ENCODE data around the gene ZC3H8.

Gene ZC3H8

DNA sequence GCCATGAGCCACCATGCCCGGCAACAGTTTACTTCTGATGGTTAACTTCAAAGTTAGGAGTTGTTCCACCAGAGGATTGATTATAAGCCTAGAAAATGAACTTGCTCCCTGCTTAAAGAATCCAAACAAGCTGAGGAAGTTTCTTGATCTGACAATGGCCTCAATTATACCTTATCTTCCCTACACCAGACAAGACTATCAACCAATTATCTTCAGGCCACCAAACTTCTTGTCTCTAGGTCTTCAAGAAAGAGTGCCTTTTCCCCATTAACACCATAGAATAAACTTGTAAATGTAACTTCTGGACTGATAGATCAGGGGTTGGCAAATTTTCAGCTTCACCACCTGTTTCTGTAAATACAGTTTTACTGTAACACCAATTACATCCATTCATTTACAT lies 15.0 kb downstream of the ZC3H8 start:
- no peak overlapping the region for H3K27ac ChIP-seq (ENCODE audit: low read length)
- peaks cover 12% of the 10 kb centered on the region for H3K79me2 ChIP-seq (ENCODE audit: low read length)
- H3K27me3 ChIP-seq (ENCODE audit: low read depth, low read length), result no peaks in the 10 kb centered on the region
- peaks cover 33% of the 10 kb centered on the region for H3K36me3 ChIP-seq (replicated peaks; ENCODE audit: low read depth, low read length)
- H3K9me3 ChIP-seq (ENCODE audit: insufficient read depth, low read length), result no peaks in the 10 kb centered on the region
- no peak for TF ChIP-seq EZH2phosphoT487 (IDR thresholded peaks at IDR 0.05; ENCODE audit: low read depth)
- TF ChIP-seq, protein P1, sequence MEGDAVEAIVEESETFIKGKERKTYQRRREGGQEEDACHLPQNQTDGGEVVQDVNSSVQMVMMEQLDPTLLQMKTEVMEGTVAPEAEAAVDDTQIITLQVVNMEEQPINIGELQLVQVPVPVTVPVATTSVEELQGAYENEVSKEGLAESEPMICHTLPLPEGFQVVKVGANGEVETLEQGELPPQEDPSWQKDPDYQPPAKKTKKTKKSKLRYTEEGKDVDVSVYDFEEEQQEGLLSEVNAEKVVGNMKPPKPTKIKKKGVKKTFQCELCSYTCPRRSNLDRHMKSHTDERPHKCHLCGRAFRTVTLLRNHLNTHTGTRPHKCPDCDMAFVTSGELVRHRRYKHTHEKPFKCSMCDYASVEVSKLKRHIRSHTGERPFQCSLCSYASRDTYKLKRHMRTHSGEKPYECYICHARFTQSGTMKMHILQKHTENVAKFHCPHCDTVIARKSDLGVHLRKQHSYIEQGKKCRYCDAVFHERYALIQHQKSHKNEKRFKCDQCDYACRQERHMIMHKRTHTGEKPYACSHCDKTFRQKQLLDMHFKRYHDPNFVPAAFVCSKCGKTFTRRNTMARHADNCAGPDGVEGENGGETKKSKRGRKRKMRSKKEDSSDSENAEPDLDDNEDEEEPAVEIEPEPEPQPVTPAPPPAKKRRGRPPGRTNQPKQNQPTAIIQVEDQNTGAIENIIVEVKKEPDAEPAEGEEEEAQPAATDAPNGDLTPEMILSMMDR (IDR thresholded peaks at IDR 0.05; ENCODE audit: low read depth, low read length), result no peak
- H4K20me1 ChIP-seq (ENCODE audit: insufficient read depth, low read length), result no peaks in the 10 kb centered on the region; the same call in 1 of the 2 replicates
- H3K4me3 ChIP-seq (ENCODE audit: low read length), result no peak overlapping the region
- no peaks in the 10 kb centered on the region; the same call in 1 of the 2 replicates for H3K4me1 ChIP-seq (ENCODE audit: low read length)
- H2AFZ ChIP-seq (ENCODE audit: low read depth, low read length), result no peak overlapping the region
- no peak overlapping the region for H3K4me2 ChIP-seq (ENCODE audit: low read length)
- H3K9ac ChIP-seq (ENCODE audit: low read length), result no peak overlapping the region

DNA sequence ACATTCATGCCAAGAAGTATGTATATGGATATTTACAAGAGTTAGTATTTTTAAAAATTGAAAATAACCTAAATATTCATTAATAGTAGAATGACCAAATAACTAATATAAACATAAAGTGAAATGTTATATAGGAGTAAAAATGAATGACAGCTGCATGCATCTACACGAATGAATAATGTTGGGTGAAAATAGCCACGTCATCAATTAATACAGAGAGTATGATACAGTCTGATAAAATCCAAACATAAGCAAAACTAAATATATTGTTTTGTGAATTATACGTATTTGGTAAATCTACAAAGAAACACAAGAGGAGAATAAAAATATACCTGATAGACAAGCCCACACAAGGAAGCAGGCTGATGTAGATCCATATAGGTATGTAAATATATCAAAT lies 24.5 kb downstream of the ZC3H8 start:
- Histone ChIP-seq H3K79me2 (ENCODE audit: low read length) (no peaks in the 10 kb centered on the region), H3K4me1 (ENCODE audit: low read length) (no peaks in the 10 kb centered on the region), H3K4me2 (ENCODE audit: low read length) (no peak overlapping the region), H3K9ac (ENCODE audit: low read length) (no peak overlapping the region), H3K27me3 (ENCODE audit: low read depth, low read length) (no peaks in the 10 kb centered on the region), H3K27ac (ENCODE audit: low read length) (no peak overlapping the region), H3K4me3 (ENCODE audit: low read length) (no peak overlapping the region), H2AFZ (ENCODE audit: low read depth, low read length) (no peak overlapping the region), H4K20me1 (ENCODE audit: insufficient read depth, low read length) (no peaks in the 10 kb centered on the region), H3K36me3 (replicated peaks; ENCODE audit: low read depth, low read length) (peaks cover 28% of the 10 kb centered on the region), H3K9me3 (ENCODE audit: insufficient read depth, low read length) (no peaks in the 10 kb centered on the region)
- TF ChIP-seq, protein P1 (IDR thresholded peaks at IDR 0.05; ENCODE audit: low read depth, low read length), result no peak
- TF ChIP-seq EZH2phosphoT487 (IDR thresholded peaks at IDR 0.05; ENCODE audit: low read depth), result no peak

DNA sequence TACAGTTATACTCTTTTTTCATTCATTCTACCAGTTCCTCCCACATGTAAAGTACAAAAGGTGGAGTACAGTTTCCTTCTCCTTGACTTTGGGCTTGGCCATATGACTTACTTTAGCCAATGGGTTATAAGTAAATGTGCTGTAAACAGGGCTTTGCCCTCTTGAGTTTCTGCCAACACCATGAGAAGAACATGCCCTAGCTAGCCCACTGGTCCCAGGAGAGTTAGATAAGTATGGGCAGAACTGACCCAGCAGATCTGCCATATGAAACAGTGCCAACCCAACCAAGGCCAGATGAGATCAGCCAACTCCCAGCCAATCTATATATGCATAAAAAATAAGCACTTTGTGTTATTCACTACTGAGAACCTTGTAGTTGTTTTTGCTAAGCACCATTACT lies 25.5 kb downstream of the ZC3H8 start:
- no peak for TF ChIP-seq EZH2phosphoT487 (IDR thresholded peaks at IDR 0.05; ENCODE audit: low read depth)
- TF ChIP-seq, protein P1 (IDR thresholded peaks at IDR 0.05; ENCODE audit: low read depth, low read length), result no peak
- H3K36me3 ChIP-seq (replicated peaks; ENCODE audit: low read depth, low read length), result peaks cover 31% of the 10 kb centered on the region
- no peaks in the 10 kb centered on the region for H3K79me2 ChIP-seq (ENCODE audit: low read length)
- H2AFZ ChIP-seq (ENCODE audit: low read depth, low read length), result no peak overlapping the region
- no peaks in the 10 kb centered on the region for H3K4me1 ChIP-seq (ENCODE audit: low read length)
- no peaks in the 10 kb centered on the region for H4K20me1 ChIP-seq (ENCODE audit: insufficient read depth, low read length)
- no peaks in the 10 kb centered on the region for H3K27me3 ChIP-seq (ENCODE audit: low read depth, low read length)
- no peak overlapping the region for H3K9ac ChIP-seq (ENCODE audit: low read length)
- no peak overlapping the region for H3K4me3 ChIP-seq (ENCODE audit: low read length)
- H3K9me3 ChIP-seq (ENCODE audit: insufficient read depth, low read length), result no peaks in the 10 kb centered on the region
- H3K27ac ChIP-seq (ENCODE audit: low read length), result no peak overlapping the region
- H3K4me2 ChIP-seq (ENCODE audit: low read length), result no peak overlapping the region

DNA sequence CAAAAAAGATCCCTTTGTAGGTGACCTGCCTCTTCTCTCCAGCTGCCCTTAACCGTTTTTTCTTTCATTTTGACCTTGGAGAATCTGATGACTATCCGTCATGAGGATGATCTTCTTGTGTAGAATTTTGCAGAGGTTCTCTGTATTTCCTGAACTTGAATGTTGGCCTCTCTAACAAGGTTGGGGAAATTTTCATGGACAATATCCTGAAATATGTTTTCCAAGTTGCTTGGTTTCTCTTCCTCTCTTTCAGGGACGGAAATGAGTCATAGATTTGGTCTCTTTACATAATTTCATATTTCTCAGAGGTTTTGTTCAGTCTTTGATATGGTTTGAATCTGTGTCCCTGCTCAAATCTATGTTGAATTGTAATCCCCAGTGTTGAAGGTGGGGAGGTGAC lies 34.0 kb downstream of the ZC3H8 start:
- H2AFZ ChIP-seq (ENCODE audit: low read depth, low read length), result no peak overlapping the region
- H3K9me3 ChIP-seq (ENCODE audit: insufficient read depth, low read length), result 0 out of 2 replicates have a peak, but pooled peaks cover 3% of the 10 kb centered on the region
- H3K4me1 ChIP-seq (ENCODE audit: low read length), result peaks cover 8% of the 10 kb centered on the region; the same call in 1 of the 2 replicates
- no peaks in the 10 kb centered on the region for H3K27me3 ChIP-seq (ENCODE audit: low read depth, low read length)
- TF ChIP-seq, protein P1 (IDR thresholded peaks at IDR 0.05; ENCODE audit: low read depth, low read length), result no peak
- no peak for TF ChIP-seq EZH2phosphoT487 (IDR thresholded peaks at IDR 0.05; ENCODE audit: low read depth)
- H3K36me3 ChIP-seq (replicated peaks; ENCODE audit: low read depth, low read length), result peaks cover 33% of the 10 kb centered on the region
- no peak overlapping the region for H3K4me2 ChIP-seq (ENCODE audit: low read length)
- no peak overlapping the region for H3K4me3 ChIP-seq (ENCODE audit: low read length)
- no peaks in the 10 kb centered on the region for H3K79me2 ChIP-seq (ENCODE audit: low read length)
- no peak overlapping the region for H3K27ac ChIP-seq (ENCODE audit: low read length)
- no peaks in the 10 kb centered on the region for H4K20me1 ChIP-seq (ENCODE audit: insufficient read depth, low read length)
- no peak overlapping the region for H3K9ac ChIP-seq (ENCODE audit: low read length)

All from OCI-LY3 (cell line).